Activated naive CD4-positive, alpha-beta T cell (primary cell): ENCODE measurements around the gene ATXN1.

Experiments used
- DNase-seq, 4 experiments: peaks; one replicate each; lab custom pipeline; 2025; lab: John Stamatoyannopoulos, UW

Gene ATXN1

GRCh38 chr6:16783509-16783908 is 22.2 kb upstream of the ATXN1 start:
- DNase-seq: no peak

DNA sequence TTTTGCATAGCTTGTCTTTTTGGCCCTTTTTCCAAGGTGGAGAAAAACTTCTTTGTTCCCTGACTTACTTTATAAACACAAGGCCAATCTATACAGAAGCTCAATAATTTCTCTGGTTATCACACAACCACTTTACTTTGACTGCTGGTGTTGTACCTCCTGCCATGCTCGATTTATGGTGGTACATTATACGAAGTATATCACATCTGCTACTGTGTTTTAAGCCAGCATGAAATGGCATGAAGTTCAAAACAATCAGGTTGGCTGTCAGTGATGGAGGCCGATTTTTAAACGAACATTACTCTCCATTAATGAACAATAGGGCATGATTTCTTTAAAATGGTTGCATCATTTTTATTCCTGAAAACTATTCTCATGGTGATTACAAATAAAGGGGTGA is 21.0 kb upstream of the ATXN1 start:
- DNase-seq: no peak

DNA sequence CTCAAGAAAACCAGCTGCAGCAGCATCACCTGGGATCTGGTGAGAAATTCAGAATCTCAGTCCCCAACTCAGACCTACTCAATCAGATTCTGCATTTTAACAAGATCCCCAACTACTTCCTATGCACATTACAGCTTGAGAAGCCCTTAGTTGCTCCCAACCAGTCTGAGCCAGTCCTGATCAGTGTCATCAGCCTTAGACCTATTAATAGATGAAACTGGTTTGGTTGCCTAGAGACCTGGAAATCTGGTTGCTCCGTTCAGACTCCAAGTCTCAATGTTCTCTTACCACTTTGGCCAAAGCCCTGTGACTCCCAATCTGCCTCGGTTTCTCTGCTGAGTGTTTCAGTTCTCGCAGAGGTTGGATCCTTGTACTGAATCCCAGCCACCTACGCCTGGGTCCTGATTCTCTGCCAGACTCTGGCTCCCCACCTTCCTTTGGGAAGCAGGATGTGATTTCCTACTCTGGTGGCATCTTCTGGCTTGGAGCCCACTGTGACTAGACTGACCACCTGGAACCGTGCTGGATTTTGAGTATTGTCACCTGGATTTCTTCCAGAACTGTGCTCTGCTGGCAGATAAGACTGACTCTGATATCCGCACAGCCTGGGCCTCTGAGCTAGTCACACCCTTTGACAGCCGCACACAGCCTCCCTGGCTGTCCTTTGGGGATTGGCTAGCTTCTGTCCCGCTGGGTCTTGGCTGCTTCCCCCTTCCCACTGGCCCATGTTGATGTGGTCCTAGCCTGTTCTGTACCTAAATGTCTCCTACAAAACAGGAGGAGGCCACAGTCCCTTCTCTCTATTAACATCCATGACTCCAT is 20.3 kb upstream of the ATXN1 start:
- DNase-seq: no peak

- no peak for DNase-seq
Measured at GRCh38 chr6:16778521-16778920, 17.3 kb upstream of the ATXN1 start.

DNA sequence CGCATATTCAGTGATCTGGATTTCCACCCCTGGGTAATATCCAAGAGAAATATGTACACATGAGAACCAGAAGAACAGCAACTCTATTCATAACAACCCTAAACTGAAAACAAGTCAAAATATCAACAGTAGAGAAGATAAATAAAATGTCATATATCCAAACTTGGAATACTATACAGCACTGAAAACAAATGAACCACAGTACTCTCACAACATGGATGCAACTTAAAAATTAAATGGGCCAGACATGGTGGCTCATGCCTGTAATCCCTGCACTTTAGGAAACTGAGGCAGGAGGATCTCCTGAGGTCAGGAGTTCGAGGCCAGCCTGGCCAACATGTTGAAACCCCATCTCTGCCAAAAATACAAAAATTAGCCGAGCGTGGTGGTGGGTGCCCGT is 16.5 kb upstream of the ATXN1 start:
- DNase-seq: no peak

DNA sequence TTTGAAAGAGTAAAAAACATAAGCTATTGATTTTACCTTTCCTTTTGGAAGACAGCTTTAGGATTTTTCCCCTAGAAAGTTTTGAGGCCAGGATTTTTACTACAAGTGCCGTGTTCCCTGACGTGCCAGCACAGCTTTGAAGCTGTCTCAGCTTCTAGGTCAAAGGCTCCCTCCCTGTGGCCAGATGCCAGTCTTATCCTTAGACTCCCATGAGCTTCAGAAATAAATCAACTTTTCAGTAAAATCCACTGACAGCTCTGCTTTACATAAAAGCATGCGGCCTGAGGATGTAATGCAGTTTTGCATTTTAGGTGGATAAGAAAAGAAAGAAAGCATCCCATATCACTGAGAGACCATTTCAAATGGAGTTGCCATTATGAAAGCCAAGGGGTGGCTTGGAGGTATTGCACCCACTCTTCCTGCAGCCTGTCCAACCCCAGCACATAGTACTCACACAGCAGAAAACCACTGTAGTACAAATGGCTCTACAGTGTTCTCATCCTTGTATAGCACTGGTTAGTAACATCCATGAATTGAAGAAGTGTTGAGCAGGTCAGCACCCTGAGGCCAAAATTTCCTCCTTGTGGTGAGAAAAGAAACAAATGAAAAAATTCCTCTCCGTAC is 15.2 kb upstream of the ATXN1 start:
- no peak for DNase-seq

- DNase-seq: no peak
Measured at GRCh38 chr6:16774437-16774836, 13.2 kb upstream of the ATXN1 start.

GRCh38 chr6:16773362-16773761 is 12.1 kb upstream of the ATXN1 start:
- no peak for DNase-seq

GRCh38 chr6:16770701-16771569 is 9.7 kb upstream of the ATXN1 start:
- peak; percentile 25 to 71 (median 49) for DNase-seq

GRCh38 chr6:16769986-16770376 is 8.7 kb upstream of the ATXN1 start:
- DNase-seq: no peak

GRCh38 chr6:16769131-16769985 is 8.1 kb upstream of the ATXN1 start:
- DNase-seq: peak in 1 of 4 experiments; percentile 20

- DNase-seq: no peak
Measured at GRCh38 chr6:16768477-16768830, 7.2 kb upstream of the ATXN1 start.

GRCh38 chr6:16767765-16768476 is 6.7 kb upstream of the ATXN1 start:
- DNase-seq: no peak

DNA sequence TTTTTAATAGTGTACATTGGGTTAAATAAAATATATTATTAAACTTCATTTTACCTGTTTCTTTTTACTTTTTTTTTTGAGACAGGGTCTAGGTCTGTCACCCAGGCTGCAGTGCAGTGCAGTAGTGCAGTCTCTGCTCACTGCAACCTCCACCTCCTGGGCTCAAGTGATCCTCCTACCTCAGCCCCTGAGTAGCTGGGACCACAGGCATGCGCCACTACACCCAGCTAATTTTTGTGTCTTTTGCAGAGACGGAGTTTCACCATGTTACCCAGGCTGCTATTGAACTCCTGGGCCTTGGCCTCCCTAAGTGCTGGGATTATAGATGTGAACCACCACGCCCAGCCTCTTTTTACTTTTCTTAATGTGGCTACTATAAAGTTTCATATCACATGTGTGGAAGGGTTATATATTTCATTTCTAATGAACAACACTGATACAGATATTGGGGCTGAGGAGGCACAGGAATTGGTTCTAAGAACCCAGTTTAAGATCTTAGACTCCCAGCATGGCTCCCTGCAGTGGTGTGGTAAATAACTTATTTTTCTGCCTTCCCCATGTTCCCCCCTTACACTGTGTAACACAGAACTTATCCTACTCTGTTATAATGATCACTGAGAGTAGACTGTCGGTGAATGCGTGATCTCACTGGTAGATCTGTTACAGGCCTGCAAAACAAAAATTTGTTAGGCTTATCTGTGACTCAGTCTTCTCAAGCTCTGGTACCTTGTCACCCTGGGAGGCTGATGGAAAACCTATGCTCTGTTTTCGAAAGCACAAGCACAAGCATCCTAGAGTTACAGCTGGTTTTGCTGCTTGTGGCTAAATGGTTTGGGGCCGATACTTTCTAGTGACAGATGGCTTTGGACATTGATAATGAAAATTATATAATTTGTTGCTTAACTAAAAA is 5.8 kb upstream of the ATXN1 start:
- DNase-seq: no peak

GRCh38 chr6:16766043-16766536 is 4.8 kb upstream of the ATXN1 start:
- DNase-seq: no peak

- DNase-seq: no peak
Measured at GRCh38 chr6:16765235-16765634, 4.0 kb upstream of the ATXN1 start.

DNA sequence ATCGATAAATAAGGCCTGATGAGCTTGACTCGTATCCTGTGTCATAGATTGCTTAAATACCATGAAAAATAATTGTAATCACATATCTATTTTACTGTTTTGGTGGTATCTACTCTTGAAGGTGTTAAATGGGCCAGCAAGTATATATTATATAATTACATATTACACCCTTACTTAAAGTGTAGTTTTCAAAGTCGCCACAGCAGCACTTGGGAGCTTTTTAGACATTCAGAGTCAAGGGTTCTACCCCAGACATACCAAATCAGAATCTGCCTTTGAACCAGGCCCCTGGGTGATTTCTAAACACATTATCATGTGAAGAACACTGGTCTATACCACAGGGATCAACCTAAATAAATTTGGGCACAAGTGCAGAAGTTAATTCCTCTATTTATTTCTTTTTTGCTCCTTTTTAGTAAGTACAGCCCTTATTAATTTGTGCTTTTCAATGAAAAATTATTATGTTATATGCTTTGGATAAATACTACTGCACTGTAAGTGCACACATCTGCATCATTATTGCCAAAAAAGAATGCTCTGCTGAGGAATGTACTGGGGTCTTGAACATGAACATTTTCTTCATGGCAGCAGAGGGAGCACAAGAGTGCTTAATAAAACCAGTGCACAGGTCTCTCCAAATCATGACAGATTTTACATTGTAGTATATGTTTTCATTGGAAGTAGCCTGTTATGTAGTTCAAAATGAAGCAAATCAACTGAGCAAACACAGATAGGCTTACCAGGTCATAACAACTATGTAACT is 3.1 kb upstream of the ATXN1 start:
- DNase-seq: no peak

GRCh38 chr6:16762550-16763477 is 1.6 kb upstream of the ATXN1 start:
- peak in 2 of 4 experiments; percentile 14 to 30 for DNase-seq
